Measurements from ENCODE around the gene FOXP1.
A peak's percentile ranks its signal among the peaks of the same experiment; 100 is the strongest.

The FOXP1 gene

DNA sequence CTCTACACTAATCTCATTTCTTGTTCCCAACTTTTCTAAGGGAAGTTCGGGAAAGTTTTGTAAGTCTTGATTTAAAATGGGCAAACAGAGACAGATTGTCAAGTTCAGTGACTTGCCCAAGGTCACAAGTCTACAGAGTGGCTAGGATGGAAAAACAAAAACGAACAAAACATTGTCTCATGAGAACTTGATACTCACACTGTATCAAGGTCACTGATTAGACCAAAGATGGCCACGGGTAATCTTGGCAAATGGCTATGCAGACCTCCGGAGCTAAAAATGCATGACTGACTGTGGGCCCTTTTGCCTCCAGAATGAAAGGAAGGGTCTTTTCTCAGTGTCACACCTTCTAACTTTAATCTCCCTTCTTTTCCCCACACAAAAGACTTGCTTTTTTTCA lies 460.9 kb downstream of the FOXP1 start:
- DNase-seq (ENCODE audit: low spot score), result no peak

DNA sequence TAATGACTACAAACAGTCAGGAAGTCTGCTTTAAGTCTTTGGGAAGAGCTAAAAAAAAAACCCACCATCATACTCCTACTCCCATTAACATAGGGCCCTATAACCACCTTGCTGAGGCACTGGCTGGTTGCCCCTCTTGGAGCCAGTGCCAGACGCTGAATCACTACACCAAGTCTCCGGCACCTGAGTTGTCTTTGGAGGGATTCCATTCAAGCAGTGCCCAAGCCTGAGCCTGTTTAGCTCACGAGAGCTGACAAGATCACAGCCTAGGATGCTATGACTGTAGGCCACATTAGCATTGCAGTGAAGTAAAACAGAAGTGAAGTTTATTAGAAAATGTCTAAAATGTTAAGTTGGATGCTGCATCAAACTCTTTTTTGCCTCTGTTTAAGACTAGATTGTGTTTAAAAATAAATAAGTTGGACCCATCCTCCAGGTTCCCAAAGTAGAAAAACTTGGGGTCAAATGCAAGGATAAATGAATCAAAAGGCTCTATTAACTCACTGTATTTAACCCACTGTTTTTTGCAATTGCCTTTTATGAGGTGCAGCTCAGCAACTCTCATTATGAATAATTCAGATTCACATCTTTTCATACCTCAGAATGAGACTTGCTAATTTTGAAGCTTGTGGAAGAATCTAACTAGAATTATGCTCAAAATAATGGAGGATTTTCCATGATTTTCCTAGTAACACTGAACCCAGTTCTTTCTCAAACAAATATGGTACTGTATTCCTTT lies 461.9 kb downstream of the FOXP1 start:
- DNase-seq (ENCODE audit: low spot score), result no peak

DNA sequence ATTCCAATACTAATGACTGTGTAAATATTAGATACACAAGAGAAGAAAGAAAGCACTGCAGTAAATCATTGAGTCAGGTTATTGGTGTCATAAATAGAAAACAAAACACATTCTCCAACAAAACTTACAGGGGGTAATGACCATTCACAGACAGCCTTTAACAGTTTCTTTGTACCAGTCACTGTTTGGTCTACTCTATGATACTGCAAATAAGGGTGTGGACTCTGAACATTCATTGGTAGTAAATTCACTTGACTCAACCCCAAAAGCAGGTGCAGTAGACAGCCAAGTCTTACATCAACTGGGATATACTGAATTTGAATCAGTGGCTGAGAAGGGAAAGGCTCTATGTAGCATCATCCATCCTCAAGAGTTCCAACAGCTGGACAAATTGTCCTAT lies 463.5 kb downstream of the FOXP1 start:
- no peak for DNase-seq (ENCODE audit: low spot score)

DNA sequence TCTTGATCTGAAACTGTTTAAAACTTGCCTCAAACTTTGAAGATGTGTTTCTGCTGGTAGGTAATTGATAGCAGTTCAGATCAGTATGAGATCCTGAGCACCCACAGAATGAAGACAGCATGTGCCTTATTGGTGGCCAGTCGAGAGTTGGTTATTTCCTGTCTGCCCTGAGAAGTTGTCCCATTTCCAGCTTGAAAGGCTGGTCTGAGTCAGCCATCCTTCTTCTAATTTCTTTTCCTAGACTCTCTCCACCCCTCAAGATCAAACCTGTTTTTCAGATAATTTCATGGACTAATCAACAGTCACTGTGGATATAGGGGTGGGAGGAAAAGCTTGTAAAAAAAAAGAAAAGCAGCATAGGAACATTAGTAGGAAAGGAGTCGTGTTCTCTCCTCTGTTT lies 464.4 kb downstream of the FOXP1 start:
- DNase-seq (ENCODE audit: low spot score), result no peak

DNA sequence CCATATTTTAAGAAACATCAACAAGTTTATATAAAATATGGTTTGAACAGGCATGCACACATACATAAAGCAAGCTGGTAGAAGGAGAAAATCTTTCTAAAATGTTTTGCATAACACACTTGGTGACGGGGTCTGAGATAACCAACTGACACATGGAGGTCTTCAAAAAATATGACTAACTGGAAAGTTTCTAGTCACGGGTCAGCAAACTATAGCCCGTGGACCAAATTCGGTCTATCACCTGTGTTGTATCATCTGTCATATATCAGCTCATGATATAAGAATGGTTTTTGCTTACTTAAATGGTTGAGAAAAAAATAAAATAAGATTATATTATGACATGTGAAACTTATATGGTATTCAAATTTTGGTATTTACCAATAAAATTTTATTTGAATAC lies 465.1 kb downstream of the FOXP1 start:
- no peak for DNase-seq (ENCODE audit: low spot score)

DNA sequence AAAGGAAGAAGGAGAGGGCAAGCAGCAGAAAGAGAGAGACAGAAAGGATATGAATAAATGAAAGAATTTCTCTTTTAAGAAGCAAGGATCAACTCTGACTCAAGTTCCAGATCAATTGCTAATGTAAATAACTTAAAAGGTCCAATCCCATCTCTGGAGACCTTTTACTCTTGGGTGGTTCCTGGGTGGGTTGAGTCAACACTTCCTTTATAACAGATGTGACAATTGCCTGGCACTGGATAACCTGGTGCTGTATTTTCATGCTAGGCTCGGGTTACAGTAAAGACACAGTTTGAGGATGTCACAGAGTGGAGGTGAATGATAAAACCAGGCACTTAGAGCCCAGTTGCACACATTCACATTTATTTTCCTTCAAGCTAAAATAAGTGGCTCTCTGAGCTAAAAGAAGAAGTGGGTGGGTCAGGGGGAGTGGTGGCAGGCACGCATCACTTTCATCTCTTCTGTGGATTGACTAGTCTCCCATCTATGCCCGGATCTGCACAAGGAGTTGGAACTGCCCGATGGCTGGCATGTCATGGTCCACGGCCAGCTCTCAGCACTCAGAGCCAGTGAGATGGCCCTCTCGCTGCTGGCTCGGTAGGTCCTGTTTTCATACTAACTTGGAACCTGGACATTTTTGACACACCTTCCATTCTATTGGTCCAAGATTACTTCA lies 465.8 kb downstream of the FOXP1 start:
- DNase-seq (ENCODE audit: low spot score), result no peak

DNA sequence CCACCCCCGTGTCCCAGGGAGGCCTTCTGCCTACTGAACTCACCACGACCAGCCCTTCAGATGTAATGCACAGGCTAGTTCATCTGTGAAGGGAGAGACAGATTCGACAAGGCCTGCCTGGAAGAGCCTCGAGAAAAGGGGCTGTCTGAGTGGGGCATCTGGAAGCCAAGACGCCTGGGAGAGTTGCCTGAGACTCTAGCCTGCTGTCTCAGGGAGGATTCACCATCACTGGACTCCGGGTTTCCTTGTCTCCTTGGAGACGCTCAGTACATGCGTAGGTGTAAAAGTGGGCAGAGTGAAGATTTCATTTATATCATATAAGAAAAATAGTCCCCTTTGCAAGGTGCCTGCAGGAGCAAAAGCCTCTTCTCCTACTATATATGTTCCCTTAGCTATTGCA lies 468.9 kb downstream of the FOXP1 start:
- no peak for DNase-seq (ENCODE audit: low spot score)

DNA sequence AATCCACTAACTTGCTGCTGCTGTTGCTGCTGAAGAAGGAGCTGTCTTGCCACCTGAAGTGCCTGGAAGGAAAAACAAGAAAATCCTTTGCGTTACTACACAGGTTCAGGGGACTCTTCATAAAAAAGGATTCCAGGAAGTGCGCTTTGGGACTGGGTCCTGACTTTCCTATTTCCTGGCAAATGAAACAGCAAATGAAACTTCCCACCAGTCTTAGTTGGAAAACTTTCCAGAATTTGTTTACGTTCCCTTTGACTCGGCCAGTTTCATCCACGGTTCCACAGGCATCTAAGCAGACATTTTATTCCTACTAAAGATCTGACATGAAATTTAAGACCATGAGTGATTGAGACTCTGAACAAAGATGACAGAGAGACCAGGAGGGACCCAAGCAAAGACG lies 471.0 kb downstream of the FOXP1 start:
- DNase-seq (ENCODE audit: low spot score), result no peak

DNA sequence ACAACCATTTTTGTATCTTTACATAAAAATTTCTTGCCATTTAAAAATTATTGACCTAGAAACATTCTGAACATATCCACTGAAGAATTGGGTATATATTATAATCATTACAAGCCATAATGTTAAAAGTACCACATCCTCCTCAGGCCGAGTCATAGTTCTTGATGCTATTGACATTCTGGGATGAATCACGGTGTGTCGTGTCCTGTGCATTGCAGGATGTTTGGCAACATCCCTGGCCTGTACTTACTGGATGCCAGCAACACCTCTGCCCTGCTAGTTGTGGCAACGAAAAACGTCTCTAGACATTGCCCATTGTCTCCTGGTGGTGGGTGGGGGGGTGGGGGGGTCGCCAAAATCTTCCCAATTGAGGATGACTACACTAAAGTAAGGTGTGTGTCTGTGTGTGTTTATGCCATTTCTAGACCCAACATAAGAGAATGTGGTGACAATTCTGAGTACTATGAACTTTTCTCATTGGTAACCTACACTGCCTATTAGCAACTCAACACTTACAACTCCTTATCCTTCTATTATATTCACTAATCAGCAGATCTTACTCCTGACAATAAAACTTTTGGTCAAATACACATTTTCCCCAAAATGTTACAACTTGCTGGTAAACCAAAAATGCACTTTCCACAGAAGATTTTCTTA lies 471.6 kb downstream of the FOXP1 start:
- peak; percentile 88 for DNase-seq (ENCODE audit: low spot score)

DNA sequence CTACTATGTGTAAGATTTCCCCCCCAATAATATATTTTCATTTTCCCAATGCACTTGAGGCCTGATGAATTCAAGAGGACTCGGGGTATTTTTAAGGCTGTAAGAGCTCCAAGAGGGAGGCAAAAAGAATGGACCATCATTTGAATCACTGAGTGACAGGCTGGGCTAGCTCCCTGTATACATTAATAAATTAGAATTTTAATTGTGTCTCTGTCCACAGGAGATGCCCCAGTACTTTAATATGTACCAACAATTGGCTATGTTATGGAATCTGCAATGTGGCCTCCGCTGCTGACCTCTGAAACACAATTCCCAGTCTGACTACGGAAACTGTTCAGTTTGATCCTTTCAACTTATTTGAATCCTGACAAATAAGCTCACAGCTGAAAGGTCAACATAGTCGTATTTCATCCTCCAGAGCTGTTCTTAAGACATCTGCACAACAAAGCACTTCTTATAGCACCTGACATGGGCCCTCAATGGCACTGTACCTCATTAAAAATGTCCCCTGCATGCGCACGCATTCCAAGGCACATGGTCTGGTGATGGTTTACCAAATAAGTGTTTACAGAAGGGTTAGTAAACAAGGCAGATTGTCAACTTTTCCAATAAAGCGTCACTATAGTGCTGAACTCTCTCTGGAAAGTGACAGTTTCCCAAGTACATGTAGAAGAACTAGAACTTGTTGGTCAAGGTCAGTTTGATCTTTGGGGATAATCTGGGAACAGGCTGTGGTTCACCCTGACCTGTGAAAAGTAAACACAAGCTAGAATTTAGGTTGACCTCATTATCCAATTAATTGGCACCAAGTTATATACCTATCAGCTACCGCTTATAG lies 472.9 kb downstream of the FOXP1 start:
- no peak for DNase-seq (ENCODE audit: low spot score)

DNA sequence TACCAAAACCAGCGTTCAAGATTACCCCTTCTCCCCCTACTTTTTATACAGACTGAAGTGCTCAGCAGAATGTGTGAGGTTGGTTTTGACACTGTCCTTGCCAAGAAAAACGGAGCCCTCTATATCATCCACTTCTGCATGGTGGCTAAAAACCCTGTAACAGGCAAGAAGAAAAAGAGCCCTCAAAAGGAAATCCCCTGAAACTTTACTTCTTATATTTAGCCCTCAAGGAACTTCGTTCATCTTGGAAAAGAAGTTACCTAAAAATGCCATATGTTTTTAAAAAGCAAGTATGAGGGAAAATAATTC lies 473.6 kb downstream of the FOXP1 start:
- DNase-seq (ENCODE audit: low spot score), result no peak

DNA sequence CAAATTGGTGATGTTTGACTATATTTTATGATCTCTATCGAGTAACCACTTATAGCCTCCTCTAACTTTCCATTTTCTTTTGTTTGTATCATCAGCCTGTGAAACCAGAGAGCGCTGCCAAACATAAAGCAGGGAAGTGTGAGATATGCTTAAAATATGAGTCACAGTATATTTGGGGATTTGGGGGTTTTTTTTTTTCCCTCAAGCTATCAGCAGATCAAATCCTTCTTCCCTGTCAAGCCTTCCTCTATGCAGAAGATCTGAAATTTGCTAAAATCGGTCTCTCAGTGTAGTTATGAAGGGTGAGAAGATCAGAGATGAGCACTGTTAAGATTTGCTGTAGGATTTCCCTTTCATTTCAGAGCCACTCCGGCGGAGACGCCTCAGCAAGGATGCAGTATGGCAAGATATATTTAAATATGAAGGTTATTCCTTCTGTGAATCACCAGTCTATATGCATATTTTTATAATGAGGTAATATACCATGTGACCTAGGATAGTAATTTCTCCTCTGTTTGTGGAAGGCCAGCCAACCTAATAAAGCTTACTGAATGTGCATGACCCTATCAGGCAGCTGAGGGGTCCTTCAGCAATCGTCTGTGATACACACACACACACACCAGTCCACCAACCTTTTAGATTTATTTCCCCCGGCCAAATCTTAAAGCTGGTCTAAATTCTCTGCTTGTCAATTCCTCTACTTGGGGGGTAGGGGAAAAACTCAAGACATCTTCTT lies 474.1 kb downstream of the FOXP1 start:
- DNase-seq (ENCODE audit: low spot score), result peak; percentile 53

DNA sequence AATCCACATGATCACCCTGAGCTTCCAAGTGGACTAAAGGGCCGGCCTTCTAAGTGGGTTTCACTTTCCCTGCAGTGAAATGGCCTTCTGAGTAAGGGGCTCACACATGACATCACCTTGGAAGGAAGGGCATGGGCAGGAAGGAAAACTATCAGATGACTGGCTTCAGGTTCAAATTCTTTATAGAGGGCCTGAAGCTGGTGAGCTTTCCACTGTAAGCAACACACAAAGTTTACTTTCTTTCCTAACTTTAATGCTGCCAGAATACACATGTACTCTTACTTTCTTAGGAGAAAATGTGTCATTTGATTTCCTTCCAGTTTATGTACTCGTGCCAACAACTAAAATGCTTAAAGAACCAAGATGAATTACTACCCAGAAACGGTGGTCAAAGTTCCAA lies 475.6 kb downstream of the FOXP1 start:
- no peak for DNase-seq (ENCODE audit: low spot score)

DNA sequence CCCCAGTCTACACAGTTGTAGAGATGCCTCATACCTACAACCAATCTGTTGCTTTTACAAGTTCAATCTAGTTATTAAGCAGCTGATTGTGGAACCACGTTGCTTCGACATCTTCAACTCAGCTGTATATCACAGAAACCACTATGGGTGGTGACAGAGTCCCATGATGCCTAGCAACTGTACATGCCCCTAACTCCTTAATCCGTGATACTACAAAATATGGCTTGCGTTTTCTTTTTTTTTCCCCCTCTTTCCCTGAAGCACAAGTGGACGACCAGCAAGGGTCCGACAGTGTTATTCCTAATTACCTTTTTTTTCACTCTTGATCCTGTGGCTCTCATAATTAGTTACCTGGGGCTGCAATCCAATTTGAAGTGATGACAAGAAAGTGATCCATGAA lies 478.6 kb downstream of the FOXP1 start:
- DNase-seq (ENCODE audit: low spot score), result no peak

DNA sequence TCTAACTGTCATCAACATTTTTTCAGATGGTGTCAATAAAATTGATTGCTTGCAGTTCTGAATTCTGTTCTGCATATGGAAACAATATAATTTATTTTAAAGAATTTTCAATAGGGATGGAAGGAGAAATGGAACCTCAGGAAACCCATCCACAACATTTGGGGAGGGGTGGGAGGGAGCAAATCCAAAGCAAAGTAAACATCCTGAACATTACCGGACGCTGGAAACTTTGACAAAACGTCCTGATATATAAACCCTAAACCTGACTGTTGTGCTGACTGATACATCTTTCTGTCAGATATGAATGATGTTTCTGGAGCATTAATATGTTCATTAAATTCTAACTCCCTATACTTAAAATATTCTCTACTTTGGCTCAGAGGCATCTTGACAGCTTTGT lies 479.0 kb downstream of the FOXP1 start:
- DNase-seq (ENCODE audit: low spot score), result no peak

DNA sequence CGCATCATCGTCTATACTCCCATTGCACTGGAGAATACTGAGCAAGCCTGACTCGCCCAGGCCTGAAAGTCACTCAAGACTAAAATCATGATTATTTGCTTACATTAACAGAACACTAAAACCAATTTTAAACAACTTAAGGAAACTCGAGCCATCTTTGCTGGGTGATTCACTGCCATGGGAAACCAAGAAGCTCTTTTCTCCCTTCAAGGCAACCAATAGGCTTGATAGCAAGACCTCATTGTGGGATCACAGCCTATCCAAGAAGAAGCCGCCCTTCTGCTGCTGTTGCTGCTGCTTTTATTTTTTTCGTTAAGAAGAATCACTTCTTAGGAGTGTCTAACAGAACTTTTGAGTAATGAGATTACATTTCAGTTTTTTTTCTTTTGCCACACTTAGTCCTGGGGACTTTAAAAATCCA lies 479.4 kb downstream of the FOXP1 start:
- no peak for DNase-seq (ENCODE audit: low spot score)

DNA sequence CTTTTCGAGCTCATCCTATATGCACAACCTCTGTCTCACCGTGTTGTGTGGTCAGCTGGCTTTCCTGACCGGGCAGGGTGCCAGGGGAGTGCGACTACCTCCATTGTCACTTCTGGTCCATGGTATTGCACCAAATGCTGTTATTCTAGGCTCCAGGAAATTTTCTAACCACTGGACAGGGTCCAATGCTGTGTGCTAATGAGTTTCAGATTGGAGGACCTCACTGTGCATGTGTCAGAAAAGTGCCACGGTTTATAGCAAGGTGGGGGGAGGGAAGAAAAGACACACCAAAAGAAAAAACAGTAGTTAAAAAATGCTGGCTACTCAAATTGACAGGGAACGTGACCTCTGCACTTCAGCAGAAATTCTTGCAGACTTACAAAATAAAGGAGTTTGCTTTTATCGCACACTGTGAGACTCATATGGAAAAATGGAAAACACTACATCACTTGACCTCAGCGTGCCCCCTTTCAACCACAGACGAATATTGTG lies 480.1 kb downstream of the FOXP1 start:
- DNase-seq (ENCODE audit: low spot score), result peak; percentile 20

DNA sequence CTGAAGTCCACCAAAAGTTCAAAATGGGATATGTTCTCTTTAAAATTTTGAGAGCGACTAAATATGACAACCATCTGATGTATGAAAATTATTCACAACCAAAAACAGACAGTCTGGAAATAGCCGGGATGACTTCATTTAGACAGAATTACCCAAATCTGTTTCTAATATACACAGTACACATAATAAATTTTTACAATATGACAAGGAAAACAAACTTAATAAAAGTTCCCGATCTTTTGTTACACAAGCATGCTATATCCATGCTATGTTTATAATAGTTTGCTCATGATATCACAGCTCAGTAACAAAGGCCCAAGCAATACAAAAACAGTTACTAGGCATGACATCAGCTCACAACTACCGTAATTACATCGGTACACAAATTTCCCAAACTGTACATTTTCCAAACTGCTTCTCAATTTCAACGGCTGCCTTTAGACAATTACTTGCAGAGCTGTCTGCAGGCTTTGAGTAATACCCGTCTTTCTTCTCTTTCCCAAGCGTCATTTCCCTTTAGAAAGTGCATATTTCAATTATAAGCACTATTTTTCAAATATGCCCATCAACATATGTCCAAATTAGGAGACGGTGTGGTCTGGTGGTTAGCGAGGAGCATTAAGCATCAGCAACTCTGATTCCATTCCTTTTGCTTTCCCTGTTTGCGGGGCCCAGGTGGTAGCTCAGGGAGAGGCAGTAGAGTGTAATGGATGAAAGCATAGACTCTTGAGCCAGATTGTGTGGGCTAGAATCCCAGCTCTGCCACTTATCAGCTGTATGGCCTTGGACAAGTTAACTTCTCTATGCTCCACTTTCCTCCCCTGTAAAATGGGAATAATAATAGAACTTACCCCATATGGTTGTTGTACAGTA lies 481.2 kb downstream of the FOXP1 start:
- DNase-seq (ENCODE audit: low spot score), result no peak

DNA sequence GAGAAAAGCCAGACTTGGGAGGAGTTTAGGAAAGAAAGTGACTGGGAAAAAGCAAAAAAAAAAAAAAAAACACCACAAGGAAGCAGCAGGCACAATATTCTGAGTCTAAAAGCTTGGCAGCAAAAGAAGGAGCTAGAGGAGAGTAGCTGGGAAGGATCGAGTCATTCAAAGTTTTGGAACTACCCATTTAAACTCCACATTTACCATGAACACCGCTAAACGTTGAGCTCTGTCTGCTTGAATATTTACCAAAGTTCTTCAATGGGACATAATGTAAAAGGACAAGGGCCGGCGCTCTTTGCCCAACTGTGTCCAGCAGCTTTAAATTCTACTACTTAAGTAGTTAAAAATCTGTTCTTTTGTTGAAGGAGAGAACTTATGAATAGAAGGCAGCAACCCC lies 481.9 kb downstream of the FOXP1 start:
- DNase-seq (ENCODE audit: low spot score), result no peak

DNA sequence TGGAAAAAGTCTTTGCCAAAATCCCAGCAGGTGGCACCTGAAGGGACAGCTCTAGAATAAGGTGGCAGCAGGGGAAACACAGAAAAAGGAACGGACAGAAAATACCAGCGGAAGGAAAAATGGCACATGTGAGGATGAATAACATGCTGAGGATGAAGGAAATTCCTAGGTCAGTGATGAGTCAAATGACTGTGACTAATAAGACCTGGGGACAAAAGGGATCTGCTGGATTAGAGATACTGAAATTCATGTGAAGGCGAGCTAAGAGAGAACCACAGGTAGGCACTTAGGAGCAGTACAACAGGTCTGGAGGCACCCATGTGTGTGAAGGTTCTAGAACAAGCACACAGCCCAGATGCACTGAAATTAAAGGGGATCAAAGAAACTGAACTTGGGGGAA lies 482.5 kb downstream of the FOXP1 start:
- DNase-seq (ENCODE audit: low spot score), result peak; percentile 68

All from RKO (cell line).